ENCODE measurements around the gene FOSL2. TPM values are rescaled to one million over a fixed set of nuclear protein-coding genes. Genes with fewer than 3 reads are reported as not detected.

FOSL2 gene
- polyA plus RNA-seq, 1 of the 3 experiments (the other 2 are of a cell fraction): 41.7 TPM

- Histone ChIP-seq H3K79me2 (ENCODE audit: insufficient read depth) (peaks cover 36% of the 10 kb centered on the region; the same call in 1 of the 2 replicates), H4K20me1 (ENCODE audit: insufficient read depth) (peaks cover 33% of the 10 kb centered on the region; the same call in 1 of the 2 replicates), H3K27me3 (ENCODE audit: insufficient read depth) (no peaks in the 10 kb centered on the region), H3K36me3 (replicated peaks in 1 of 2; ENCODE audit: control insufficient read depth in 1 of 2, insufficient read depth in 2 of 2, low read length in 1 of 2) (peaks cover 39 to 44% of the 10 kb centered on the region in 2 experiments), H3K9me2 (no peaks in the 10 kb centered on the region), H2AFZ (ENCODE audit: low read depth) (no peak overlapping the region), H3K27ac (ENCODE audit: low read depth in 2 of 2, low read length in 1 of 2) (no peak overlapping the region), H3F3A (replicated peaks; ENCODE audit: insufficient read depth) (peaks cover 22% of the 10 kb centered on the region), H3K4me2 (no peak overlapping the region), H3K4me3 (ENCODE audit: low read depth in 2 of 2, low read length in 1 of 2) (no peak overlapping the region), H3K9ac (no peak overlapping the region), H3K4me1 (ENCODE audit: control insufficient read depth in 1 of 2, insufficient read depth in 2 of 2, low read depth in 1 of 2, low read length in 1 of 2) (no peaks in the 10 kb centered on the region), H3K9me3 (no peaks in the 10 kb centered on the region)
- CTCF ChIA-PET: interaction anchor here (0.6 to 2.6 kb wide), 5 partner anchors 10 to 711 kb away, joined by 3 to 7 read pairs (median 5); no protein-coding TSS in a partner anchor
- TF ChIP-seq, protein P1, sequence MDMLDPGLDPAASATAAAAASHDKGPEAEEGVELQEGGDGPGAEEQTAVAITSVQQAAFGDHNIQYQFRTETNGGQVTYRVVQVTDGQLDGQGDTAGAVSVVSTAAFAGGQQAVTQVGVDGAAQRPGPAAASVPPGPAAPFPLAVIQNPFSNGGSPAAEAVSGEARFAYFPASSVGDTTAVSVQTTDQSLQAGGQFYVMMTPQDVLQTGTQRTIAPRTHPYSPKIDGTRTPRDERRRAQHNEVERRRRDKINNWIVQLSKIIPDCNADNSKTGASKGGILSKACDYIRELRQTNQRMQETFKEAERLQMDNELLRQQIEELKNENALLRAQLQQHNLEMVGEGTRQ (IDR thresholded peaks at IDR 0.05; ENCODE audit: borderline replicate concordance, low read depth, low read length): no peak
- TF ChIP-seq, protein P2, sequence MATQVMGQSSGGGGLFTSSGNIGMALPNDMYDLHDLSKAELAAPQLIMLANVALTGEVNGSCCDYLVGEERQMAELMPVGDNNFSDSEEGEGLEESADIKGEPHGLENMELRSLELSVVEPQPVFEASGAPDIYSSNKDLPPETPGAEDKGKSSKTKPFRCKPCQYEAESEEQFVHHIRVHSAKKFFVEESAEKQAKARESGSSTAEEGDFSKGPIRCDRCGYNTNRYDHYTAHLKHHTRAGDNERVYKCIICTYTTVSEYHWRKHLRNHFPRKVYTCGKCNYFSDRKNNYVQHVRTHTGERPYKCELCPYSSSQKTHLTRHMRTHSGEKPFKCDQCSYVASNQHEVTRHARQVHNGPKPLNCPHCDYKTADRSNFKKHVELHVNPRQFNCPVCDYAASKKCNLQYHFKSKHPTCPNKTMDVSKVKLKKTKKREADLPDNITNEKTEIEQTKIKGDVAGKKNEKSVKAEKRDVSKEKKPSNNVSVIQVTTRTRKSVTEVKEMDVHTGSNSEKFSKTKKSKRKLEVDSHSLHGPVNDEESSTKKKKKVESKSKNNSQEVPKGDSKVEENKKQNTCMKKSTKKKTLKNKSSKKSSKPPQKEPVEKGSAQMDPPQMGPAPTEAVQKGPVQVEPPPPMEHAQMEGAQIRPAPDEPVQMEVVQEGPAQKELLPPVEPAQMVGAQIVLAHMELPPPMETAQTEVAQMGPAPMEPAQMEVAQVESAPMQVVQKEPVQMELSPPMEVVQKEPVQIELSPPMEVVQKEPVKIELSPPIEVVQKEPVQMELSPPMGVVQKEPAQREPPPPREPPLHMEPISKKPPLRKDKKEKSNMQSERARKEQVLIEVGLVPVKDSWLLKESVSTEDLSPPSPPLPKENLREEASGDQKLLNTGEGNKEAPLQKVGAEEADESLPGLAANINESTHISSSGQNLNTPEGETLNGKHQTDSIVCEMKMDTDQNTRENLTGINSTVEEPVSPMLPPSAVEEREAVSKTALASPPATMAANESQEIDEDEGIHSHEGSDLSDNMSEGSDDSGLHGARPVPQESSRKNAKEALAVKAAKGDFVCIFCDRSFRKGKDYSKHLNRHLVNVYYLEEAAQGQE (IDR thresholded peaks at IDR 0.05; ENCODE audit: low read depth, low read length): no peak
- TF ChIP-seq MEF2A (IDR thresholded peaks at IDR 0.05; ENCODE audit: borderline replicate concordance, low read depth) (no peak), YY1 (IDR thresholded peaks at IDR 0.05; ENCODE audit: low read depth) (no peak), GABPA (IDR thresholded peaks at IDR 0.05; ENCODE audit: low read depth) (no peak), GATA2 (CRISPR knock-in tag; IDR thresholded peaks at IDR 0.05) (no peak), ZBTB33 (IDR thresholded peaks at IDR 0.05; ENCODE audit: borderline replicate concordance, low read depth) (no peak), EP300 (IDR thresholded peaks at IDR 0.05; ENCODE audit: borderline replicate concordance in 1 of 2, low read depth in 1 of 2, low read length in 1 of 2) (no peak), JUND (IDR thresholded peaks at IDR 0.05) (no peak), RCOR1 (IDR thresholded peaks at IDR 0.05; ENCODE audit: low read length) (no peak), TCF12 (IDR thresholded peaks at IDR 0.05) (no peak), FOXJ3 (CRISPR knock-in tag; IDR thresholded peaks at IDR 0.05) (no peak), MAX (IDR thresholded peaks at IDR 0.05; ENCODE audit: low read depth) (no peak)
- no peak for DNase-seq
- POLR2A ChIA-PET: no interaction called here
- WGBS (ENCODE audit: low lambda C conversion rate): 96% methylated on average over 13 of the region's 13 CpGs
Observed at GRCh38 chr2:28415010-28415409, 22.4 kb downstream of the FOSL2 start.
